ENCODE results near the gene CCL16.
"Not testable (repeated sequence)": the region's sequence is repeated elsewhere in the genome, so short reads cannot be mapped to it uniquely, and the experiment has no call there.

The CCL16 gene

GRCh38 chr17:35944151-35944550 is 37.1 kb downstream of the CCL16 start:
- no peak for TF ChIP-seq CTCF (IDR thresholded peaks at IDR 0.05; ENCODE audit: low read depth, low read length, missing control alignments)
- H3K4me3 ChIP-seq (replicated peaks; ENCODE audit: low read depth, low read length), result no peak overlapping the region
- no peak for DNase-seq (ENCODE audit: extremely low read depth, low read depth)

GRCh38 chr17:35943537-35943936 is 37.8 kb downstream of the CCL16 start, which contains the start of gene LYZL6:
TSS of gene LYZL6 (minus strand) at chr17:35943713. CDS start at chr17:35939356, 4,357 bp downstream.
- no peak for DNase-seq (ENCODE audit: extremely low read depth, low read depth)
- H3K4me3 ChIP-seq (replicated peaks; ENCODE audit: low read depth, low read length), result no peak within 1 kb of the TSS
- TF ChIP-seq CTCF (IDR thresholded peaks at IDR 0.05; ENCODE audit: low read depth, low read length, missing control alignments), result no peak

GRCh38 chr17:35942588-35943186 is 38.6 kb downstream of the CCL16 start:
- no peak for TF ChIP-seq CTCF (IDR thresholded peaks at IDR 0.05; ENCODE audit: low read depth, low read length, missing control alignments)
- no peak for DNase-seq (ENCODE audit: extremely low read depth, low read depth)
- no peak overlapping the region for H3K4me3 ChIP-seq (replicated peaks; ENCODE audit: low read depth, low read length)

GRCh38 chr17:35938492-35938891 is 42.8 kb downstream of the CCL16 start:
- H3K4me3 ChIP-seq (replicated peaks; ENCODE audit: low read depth, low read length); DNase-seq (ENCODE audit: extremely low read depth, low read depth): not testable (repeated sequence)

GRCh38 chr17:35936063-35936462 is 45.2 kb downstream of the CCL16 start:
- DNase-seq (ENCODE audit: extremely low read depth, low read depth), result no peak

GRCh38 chr17:35934760-35935159 is 46.5 kb downstream of the CCL16 start:
- no peak overlapping the region for H3K4me3 ChIP-seq (replicated peaks; ENCODE audit: low read depth, low read length)
- DNase-seq (ENCODE audit: extremely low read depth, low read depth), result no peak
- TF ChIP-seq CTCF (IDR thresholded peaks at IDR 0.05; ENCODE audit: low read depth, low read length, missing control alignments), result no peak

More at GRCh38 chr17:35936063-35936462, 45.2 kb downstream of the CCL16 start:
- no peak overlapping the region for H3K4me3 ChIP-seq (replicated peaks; ENCODE audit: low read depth, low read length)
- no peak for TF ChIP-seq CTCF (IDR thresholded peaks at IDR 0.05; ENCODE audit: low read depth, low read length, missing control alignments)

- no peak for DNase-seq (ENCODE audit: extremely low read depth, low read depth)
- TF ChIP-seq CTCF (IDR thresholded peaks at IDR 0.05; ENCODE audit: low read depth, low read length, missing control alignments), result no peak
- no peak overlapping the region for H3K4me3 ChIP-seq (replicated peaks; ENCODE audit: low read depth, low read length)
Observed at GRCh38 chr17:35932586-35932985, 48.7 kb downstream of the CCL16 start.

All from HFF-Myc (cell line).